Measurements from ENCODE around the gene TRIB2. TPM values are rescaled to one million over a fixed set of nuclear protein-coding genes. Genes with fewer than 3 reads are reported as not detected.

TRIB2 gene
- 79.6 and 86.3 TPM in 2 replicates for total RNA-seq

GRCh38 chr2:12716282-12717190 lies at the start of gene TRIB2:
Gene TRIB2, plus strand, starts transcription at chr2:12716936. Its CDS starts 1,372 bp downstream, at chr2:12718308.
- Histone ChIP-seq H3K36me3 (ENCODE audit: insufficient read depth, low read length) (no peaks in the 10 kb centered on the region), H3K4me1 (ENCODE audit: insufficient read depth, low read length) (peaks cover 35% of the 10 kb centered on the region), H3K27me3 (ENCODE audit: insufficient read depth, low read length) (no peaks in the 10 kb centered on the region), H3K79me2 (ENCODE audit: insufficient read depth, low read length) (peaks cover 45% of the 10 kb centered on the region), H3K9me3 (ENCODE audit: low read depth, low read length) (no peaks in the 10 kb centered on the region), H3K4me2 (ENCODE audit: insufficient read depth, low read length) (peak within 1 kb of the TSS; percentile 89), H4K20me1 (ENCODE audit: insufficient read depth, low read length) (no peaks in the 10 kb centered on the region), H3K27ac (ENCODE audit: low read depth, low read length) (peak within 1 kb of the TSS; percentile 95), H2AFZ (ENCODE audit: low read length) (peak within 1 kb of the TSS; percentile 79), H3K4me3 (ENCODE audit: insufficient read depth, low read length) (peak within 1 kb of the TSS; percentile 93)
- TF ChIP-seq, protein P1, sequence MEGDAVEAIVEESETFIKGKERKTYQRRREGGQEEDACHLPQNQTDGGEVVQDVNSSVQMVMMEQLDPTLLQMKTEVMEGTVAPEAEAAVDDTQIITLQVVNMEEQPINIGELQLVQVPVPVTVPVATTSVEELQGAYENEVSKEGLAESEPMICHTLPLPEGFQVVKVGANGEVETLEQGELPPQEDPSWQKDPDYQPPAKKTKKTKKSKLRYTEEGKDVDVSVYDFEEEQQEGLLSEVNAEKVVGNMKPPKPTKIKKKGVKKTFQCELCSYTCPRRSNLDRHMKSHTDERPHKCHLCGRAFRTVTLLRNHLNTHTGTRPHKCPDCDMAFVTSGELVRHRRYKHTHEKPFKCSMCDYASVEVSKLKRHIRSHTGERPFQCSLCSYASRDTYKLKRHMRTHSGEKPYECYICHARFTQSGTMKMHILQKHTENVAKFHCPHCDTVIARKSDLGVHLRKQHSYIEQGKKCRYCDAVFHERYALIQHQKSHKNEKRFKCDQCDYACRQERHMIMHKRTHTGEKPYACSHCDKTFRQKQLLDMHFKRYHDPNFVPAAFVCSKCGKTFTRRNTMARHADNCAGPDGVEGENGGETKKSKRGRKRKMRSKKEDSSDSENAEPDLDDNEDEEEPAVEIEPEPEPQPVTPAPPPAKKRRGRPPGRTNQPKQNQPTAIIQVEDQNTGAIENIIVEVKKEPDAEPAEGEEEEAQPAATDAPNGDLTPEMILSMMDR (IDR thresholded peaks at IDR 0.05; ENCODE audit: extremely low read depth, low read depth, low read length) = no peak
- peak; percentile 97 for DNase-seq (ENCODE audit: insufficient read length, low spot score, missing footprints)

DNA sequence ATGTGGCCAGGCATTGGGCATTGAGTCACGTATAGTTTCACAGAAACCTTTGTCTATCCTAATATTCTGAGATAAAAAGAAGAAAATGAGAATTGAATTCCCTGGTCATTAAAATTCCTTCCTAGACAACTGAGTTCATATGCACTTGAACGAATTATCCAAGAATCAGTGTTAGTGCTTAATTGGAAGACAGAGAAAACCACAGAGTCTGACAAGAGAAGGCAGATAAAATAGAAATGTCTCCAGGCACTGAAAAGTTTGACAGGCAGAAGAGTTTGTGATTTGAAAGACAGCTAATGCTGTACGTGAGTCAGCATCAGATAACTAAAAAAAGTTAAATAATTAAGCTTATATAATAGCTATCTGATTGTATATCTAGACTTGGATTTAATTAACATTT lies 47.7 kb upstream of the TRIB2 start:
- H3K79me2 ChIP-seq (ENCODE audit: insufficient read depth, low read length) = no peaks in the 10 kb centered on the region
- H4K20me1 ChIP-seq (ENCODE audit: insufficient read depth, low read length) = no peaks in the 10 kb centered on the region
- H3K4me2 ChIP-seq (ENCODE audit: insufficient read depth, low read length) = no peak overlapping the region
- DNase-seq (ENCODE audit: insufficient read length, low spot score, missing footprints) = no peak
- H3K36me3 ChIP-seq (ENCODE audit: insufficient read depth, low read length) = no peaks in the 10 kb centered on the region
- H3K27ac ChIP-seq (ENCODE audit: low read depth, low read length) = no peak overlapping the region
- H3K27me3 ChIP-seq (ENCODE audit: insufficient read depth, low read length) = no peaks in the 10 kb centered on the region
- H2AFZ ChIP-seq (ENCODE audit: low read length) = no peak overlapping the region
- no peaks in the 10 kb centered on the region for H3K9me3 ChIP-seq (ENCODE audit: low read depth, low read length)
- no peak overlapping the region for H3K4me3 ChIP-seq (ENCODE audit: insufficient read depth, low read length)
- TF ChIP-seq, protein P1 (IDR thresholded peaks at IDR 0.05; ENCODE audit: extremely low read depth, low read depth, low read length) = no peak
- H3K4me1 ChIP-seq (ENCODE audit: insufficient read depth, low read length) = no peaks in the 10 kb centered on the region

GRCh38 chr2:12672711-12673315 lies 43.9 kb upstream of the TRIB2 start:
- Histone ChIP-seq H3K9me3 (ENCODE audit: low read depth, low read length) (no peaks in the 10 kb centered on the region), H3K4me2 (ENCODE audit: insufficient read depth, low read length) (no peak overlapping the region), H4K20me1 (ENCODE audit: insufficient read depth, low read length) (no peaks in the 10 kb centered on the region), H3K4me1 (ENCODE audit: insufficient read depth, low read length) (peaks cover 7% of the 10 kb centered on the region), H3K79me2 (ENCODE audit: insufficient read depth, low read length) (no peaks in the 10 kb centered on the region), H3K36me3 (ENCODE audit: insufficient read depth, low read length) (no peaks in the 10 kb centered on the region), H3K4me3 (ENCODE audit: insufficient read depth, low read length) (no peak overlapping the region), H3K27me3 (ENCODE audit: insufficient read depth, low read length) (no peaks in the 10 kb centered on the region), H3K27ac (ENCODE audit: low read depth, low read length) (no peak overlapping the region), H2AFZ (ENCODE audit: low read length) (no peak overlapping the region)
- TF ChIP-seq, protein P1 (IDR thresholded peaks at IDR 0.05; ENCODE audit: extremely low read depth, low read depth, low read length) = no peak
- DNase-seq (ENCODE audit: insufficient read length, low spot score, missing footprints) = no peak

Measured in osteoblast (primary cell).